Ectodermal cell (in vitro differentiated cells): ENCODE measurements around the gene RPP30.
"Not testable (repeated sequence)": the region's sequence is repeated elsewhere in the genome, so short reads cannot be mapped to it uniquely, and the experiment has no call there.

Experiments used
- H3K27ac ChIP-seq: 2 replicates; pipeline ENCODE4 v1.7.0; 2013; ENCODE audit warnings: mild to moderate bottlenecking, low read depth, low read length; ENCODE audit not compliant: insufficient read depth, poor library complexity, severe bottlenecking
- H3K27me3 ChIP-seq: 2 replicates; pipeline ENCODE4 v1.7.0; 2013; ENCODE audit warnings: mild to moderate bottlenecking, low read length; ENCODE audit not compliant: insufficient read depth, control insufficient read depth, poor library complexity, severe bottlenecking
- H3K36me3 ChIP-seq: one replicate; pipeline ENCODE4 v1.7.0; 2013; ENCODE audit warnings: low read length; ENCODE audit not compliant: control insufficient read depth, insufficient read depth
- H3K4me1 ChIP-seq: one replicate; pipeline ENCODE4 v1.7.0; 2013; ENCODE audit warnings: low read length; ENCODE audit not compliant: control insufficient read depth, insufficient read depth
- H3K4me3 ChIP-seq: 2 replicates; pipeline ENCODE4 v1.7.0; 2013; ENCODE audit warnings: low read depth, low read length, control low read depth; ENCODE audit not compliant: insufficient read depth
- H3K9me3 ChIP-seq: 2 replicates; pipeline ENCODE4 v1.7.0; 2013; ENCODE audit warnings: mild to moderate bottlenecking, low read length, moderate library complexity; ENCODE audit not compliant: control insufficient read depth
- WGBS, 2 experiments: methylation state at CpG; one replicate each; pipeline ENCODE4 v1.1.7; 2013; ENCODE audit warnings: missing lambda C conversion rate in 2 of 2; 5-methylcytosine and 5-hydroxymethylcytosine counted together

The RPP30 gene

GRCh38 chr10:90939116-90939515, 67.3 kb downstream of the RPP30 start:
- Histone ChIP-seq H3K4me1 (no peaks in the 10 kb centered on the region), H3K27me3 (no peaks in the 10 kb centered on the region), H3K9me3 (no peaks in the 10 kb centered on the region), H3K36me3 (no peaks in the 10 kb centered on the region), H3K27ac (no peak overlapping the region), H3K4me3 (no peak overlapping the region)
- 82 to 88% methylated on average over 1 of the region's 1 CpG for WGBS, 2 experiments

DNA sequence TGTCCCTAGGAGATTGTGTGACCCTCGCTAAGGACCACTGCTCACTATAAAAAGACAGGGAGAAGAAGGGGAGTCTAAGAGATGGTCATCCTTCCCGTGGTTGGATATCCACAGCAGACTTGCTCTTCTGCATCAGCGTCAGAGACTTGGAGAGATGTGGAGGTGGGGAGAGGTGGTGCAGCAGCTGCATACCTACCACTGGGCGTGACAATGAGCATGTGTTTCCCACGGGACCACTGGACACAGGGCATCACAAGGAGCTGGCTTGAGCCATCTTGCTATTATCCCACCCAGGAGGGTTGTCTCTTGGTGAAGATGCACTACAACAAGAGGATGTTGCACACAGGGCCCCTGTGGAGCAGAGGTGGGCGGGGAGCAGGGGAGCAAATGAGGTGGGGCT, 67.9 kb downstream of the RPP30 start:
- H3K4me3 ChIP-seq, result no peak overlapping the region
- no peaks in the 10 kb centered on the region for H3K4me1 ChIP-seq
- no peaks in the 10 kb centered on the region for H3K9me3 ChIP-seq
- no peaks in the 10 kb centered on the region for H3K27me3 ChIP-seq
- H3K27ac ChIP-seq, result no peak overlapping the region
- 94 to 95% methylated on average over 6 of the region's 6 CpGs for WGBS, 2 experiments
- no peaks in the 10 kb centered on the region for H3K36me3 ChIP-seq

DNA sequence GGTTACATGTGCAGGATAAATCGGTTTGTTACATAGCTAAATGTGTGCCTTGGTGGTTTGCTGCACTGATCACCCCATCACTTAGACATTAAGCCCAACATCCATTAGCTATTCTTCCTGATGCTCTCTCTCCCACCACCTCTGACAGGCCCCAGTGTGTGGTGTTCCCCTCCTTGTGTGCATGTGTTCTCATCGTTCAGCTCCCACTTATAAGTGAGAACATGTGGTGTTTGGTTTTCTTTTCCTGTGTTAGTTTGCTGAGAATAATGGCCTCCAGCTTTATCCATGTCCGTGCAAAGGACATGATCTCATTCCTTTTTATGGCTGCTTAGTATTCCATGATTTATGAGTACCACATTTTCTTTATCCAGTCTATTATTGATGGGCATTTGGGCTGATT, 71.2 kb downstream of the RPP30 start:
- not testable (repeated sequence) for H3K36me3 ChIP-seq

GRCh38 chr10:90944749-90945148, 73.0 kb downstream of the RPP30 start:
- H3K27me3 ChIP-seq, result no peaks in the 10 kb centered on the region
- no peaks in the 10 kb centered on the region for H3K9me3 ChIP-seq
- H3K4me3 ChIP-seq, result no peak overlapping the region
- H3K27ac ChIP-seq, result no peak overlapping the region
- no peaks in the 10 kb centered on the region for H3K36me3 ChIP-seq
- no peaks in the 10 kb centered on the region for H3K4me1 ChIP-seq
- no CpG with 5 or more reads among the region's 1 CpG for WGBS, 2 experiments

More for the DNA sequence above, 71.2 kb downstream of the RPP30 start:
- not testable (repeated sequence) for H3K9me3 ChIP-seq, H3K4me1 ChIP-seq, H3K4me3 ChIP-seq, H3K27me3 ChIP-seq, H3K27ac ChIP-seq
- WGBS, 2 experiments, result 91 to 96% methylated on average over 2 to 3 of the region's 3 CpGs

DNA sequence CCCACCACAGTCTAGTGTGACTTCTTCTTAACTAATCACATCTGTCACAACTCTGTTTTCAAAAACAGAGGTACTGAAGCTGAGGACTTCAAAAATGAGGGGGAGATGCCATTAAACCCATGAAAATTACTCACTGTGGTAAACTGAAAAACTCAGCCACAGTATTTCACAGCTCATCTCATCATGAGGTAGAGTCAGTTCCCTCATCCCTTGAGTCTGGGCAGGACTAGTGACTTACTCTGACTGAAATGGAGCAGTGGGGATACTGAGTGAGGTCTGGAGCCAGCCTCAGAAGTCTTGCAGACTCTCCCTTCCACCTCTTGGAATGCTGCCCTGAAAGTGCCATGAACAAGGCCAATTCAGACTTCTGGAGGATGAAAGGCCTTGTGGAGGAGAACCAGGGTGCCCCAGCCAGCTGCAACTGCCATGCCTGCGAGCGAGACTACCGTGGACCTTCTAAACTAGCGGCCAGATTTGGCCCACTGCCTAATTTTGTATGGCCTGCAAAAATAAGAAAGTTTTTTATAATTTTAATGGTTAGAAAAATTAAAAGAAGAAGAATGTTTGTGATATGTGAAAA, 73.8 kb downstream of the RPP30 start:
- no peaks in the 10 kb centered on the region for H3K27me3 ChIP-seq
- 96 to 97% methylated on average over 4 of the region's 4 CpGs for WGBS, 2 experiments
- no peak overlapping the region for H3K4me3 ChIP-seq
- H3K9me3 ChIP-seq, result no peaks in the 10 kb centered on the region
- no peak overlapping the region for H3K27ac ChIP-seq
- H3K36me3 ChIP-seq, result no peaks in the 10 kb centered on the region
- no peaks in the 10 kb centered on the region for H3K4me1 ChIP-seq

DNA sequence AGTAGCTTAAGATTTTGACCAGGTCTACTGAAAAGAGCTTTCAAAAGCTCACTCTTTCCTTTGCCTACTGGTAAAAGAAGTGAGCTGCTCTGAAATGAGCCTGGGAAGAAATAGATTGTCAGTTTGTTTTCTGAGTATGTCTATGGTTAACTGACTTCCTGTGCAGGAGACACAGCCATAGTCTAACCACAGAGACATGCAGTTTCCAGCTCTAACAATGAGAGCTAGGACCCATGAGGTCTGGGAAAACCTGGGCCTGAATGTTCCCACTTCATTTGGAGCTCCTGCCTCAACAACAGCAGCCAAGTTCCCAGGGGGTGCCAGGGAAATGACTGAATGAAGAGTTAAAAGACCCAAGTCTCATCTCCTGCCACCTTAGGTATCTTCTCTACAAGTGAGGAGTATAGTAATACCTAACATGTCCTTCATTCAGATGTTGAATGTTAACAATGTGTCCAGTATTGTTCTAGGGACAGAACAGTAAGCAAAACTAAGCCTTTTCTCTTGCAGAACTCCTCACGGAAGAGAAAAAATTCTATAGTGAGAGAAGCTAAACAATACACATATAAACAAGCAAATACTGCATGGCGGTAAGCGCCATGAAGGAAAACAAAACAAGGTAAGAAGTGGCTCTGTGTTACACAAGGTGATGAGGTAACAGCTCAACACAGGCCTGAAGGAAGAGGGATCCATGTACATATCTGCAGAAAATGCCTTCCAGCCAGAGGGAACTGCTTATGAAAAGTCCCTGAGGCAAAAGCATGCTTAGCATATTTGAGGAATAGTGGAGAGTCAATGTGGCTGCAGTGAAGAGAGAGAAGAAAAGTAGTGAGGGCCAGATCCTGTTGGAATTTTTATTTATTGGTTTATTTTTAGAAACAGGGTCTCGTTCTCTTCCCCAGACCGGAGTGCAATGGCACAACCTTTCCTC, 75.5 kb downstream of the RPP30 start:
- H3K9me3 ChIP-seq, result no peaks in the 10 kb centered on the region
- no peaks in the 10 kb centered on the region for H3K36me3 ChIP-seq
- WGBS, 2 experiments, result 94 to 95% methylated on average over 4 to 5 of the region's 5 CpGs
- H3K27ac ChIP-seq, result no peak overlapping the region
- H3K4me1 ChIP-seq, result no peaks in the 10 kb centered on the region
- no peak overlapping the region for H3K4me3 ChIP-seq
- no peaks in the 10 kb centered on the region for H3K27me3 ChIP-seq
